Measurements from ENCODE around the gene SCN10A.

The SCN10A gene

DNA sequence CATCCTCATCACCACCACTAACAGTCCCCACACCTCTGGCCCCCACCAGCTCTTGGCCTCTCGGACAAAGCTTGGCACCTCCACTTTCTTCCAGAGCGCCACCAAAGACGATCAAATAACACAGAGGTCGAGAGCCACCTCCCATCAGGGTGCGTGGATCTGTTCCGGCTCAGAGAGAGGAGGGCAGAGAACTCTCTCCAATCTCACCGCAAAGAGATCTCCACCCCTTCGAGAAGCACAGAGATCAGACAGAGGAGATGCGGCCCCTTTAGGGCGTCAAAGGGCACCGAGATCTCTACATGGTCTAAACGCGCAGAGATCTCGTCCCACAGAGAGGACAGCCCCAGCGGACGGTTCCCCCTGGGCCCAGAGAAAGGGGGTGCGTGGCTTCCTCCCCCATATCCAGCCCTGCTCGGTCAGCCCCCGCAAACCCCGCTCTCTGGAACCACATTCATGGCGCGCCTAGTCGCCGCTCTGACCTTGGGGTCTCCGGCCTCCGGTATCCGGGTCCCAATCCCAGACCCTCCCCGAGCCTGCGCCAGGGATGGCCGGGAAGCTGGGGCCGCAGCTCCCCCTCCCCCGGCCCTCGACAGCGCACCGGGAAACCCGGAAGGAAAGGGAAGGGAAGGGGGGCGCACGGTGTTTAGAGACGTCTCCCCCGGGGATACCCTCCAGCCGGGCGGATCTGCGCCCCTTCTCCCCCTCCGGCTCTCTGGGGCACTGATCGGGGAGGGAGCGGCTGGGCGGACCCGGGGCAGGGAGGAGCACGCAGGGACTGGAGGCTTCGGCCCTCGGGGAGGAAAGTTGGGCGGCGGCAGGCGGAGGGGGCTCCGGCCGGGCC is 167.1 kb downstream of the SCN10A start:
- TF ChIP-seq, protein P1, sequence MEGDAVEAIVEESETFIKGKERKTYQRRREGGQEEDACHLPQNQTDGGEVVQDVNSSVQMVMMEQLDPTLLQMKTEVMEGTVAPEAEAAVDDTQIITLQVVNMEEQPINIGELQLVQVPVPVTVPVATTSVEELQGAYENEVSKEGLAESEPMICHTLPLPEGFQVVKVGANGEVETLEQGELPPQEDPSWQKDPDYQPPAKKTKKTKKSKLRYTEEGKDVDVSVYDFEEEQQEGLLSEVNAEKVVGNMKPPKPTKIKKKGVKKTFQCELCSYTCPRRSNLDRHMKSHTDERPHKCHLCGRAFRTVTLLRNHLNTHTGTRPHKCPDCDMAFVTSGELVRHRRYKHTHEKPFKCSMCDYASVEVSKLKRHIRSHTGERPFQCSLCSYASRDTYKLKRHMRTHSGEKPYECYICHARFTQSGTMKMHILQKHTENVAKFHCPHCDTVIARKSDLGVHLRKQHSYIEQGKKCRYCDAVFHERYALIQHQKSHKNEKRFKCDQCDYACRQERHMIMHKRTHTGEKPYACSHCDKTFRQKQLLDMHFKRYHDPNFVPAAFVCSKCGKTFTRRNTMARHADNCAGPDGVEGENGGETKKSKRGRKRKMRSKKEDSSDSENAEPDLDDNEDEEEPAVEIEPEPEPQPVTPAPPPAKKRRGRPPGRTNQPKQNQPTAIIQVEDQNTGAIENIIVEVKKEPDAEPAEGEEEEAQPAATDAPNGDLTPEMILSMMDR (IDR thresholded peaks at IDR 0.05) = no peak
- Histone ChIP-seq H3K9ac (no peak overlapping the region), H3K9me3 (ENCODE audit: control insufficient read depth, low read length) (no peaks in the 10 kb centered on the region), H2AFZ (peak overlapping the region; percentile 9), H3K36me3 (ENCODE audit: control insufficient read depth, insufficient read depth, low read length) (no peaks in the 10 kb centered on the region), H3K79me2 (no peaks in the 10 kb centered on the region), H3K4me3 (ENCODE audit: low read depth, low read length) (peak overlapping the region; percentile 20), H3K27ac (no peak overlapping the region), H3K4me2 (ENCODE audit: low read length) (peak overlapping the region; percentile 64), H3K4me1 (no peaks in the 10 kb centered on the region), H3K27me3 (ENCODE audit: control insufficient read depth, insufficient read depth, low read length) (no peaks in the 10 kb centered on the region)

DNA sequence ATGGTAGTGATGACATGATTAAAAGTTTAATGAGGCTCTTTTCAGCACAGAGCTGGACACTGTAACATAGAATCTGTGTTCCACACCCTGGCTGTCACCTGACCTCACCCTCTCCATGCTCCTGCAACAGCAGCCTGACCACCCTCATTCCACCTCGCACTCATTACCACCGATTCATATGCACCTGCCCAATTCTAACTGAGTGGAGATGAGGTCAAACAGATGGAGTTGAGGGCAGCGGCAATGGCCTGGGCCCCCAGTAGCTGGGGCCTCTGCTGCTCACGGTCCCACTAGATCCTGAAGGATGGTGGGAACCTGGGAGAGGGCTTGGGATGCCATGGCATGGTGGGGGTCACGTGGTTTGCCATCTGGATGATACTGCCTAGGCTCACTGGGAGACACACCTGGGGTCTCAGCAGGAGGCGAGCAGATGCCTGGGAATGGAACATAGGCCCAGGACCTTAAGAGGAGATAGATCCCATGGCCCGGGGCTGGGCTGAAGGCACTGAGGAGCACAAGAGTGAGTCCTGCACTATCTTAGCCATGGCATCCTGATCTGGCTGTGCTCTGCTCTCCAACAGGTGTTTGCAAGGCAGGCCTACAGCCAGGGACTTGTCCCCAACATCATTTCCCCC is 167.9 kb downstream of the SCN10A start:
- H3K36me3 ChIP-seq (ENCODE audit: control insufficient read depth, insufficient read depth, low read length) = no peaks in the 10 kb centered on the region
- TF ChIP-seq, protein P1 (IDR thresholded peaks at IDR 0.05) = no peak
- no peak overlapping the region for H3K27ac ChIP-seq
- H3K9me3 ChIP-seq (ENCODE audit: control insufficient read depth, low read length) = no peaks in the 10 kb centered on the region
- no peak overlapping the region for H2AFZ ChIP-seq
- no peak overlapping the region for H3K4me2 ChIP-seq (ENCODE audit: low read length)
- H3K4me1 ChIP-seq = no peaks in the 10 kb centered on the region
- H3K9ac ChIP-seq = no peak overlapping the region
- no peaks in the 10 kb centered on the region for H3K79me2 ChIP-seq
- no peaks in the 10 kb centered on the region for H3K27me3 ChIP-seq (ENCODE audit: control insufficient read depth, insufficient read depth, low read length)
- no peak overlapping the region for H3K4me3 ChIP-seq (ENCODE audit: low read depth, low read length)

DNA sequence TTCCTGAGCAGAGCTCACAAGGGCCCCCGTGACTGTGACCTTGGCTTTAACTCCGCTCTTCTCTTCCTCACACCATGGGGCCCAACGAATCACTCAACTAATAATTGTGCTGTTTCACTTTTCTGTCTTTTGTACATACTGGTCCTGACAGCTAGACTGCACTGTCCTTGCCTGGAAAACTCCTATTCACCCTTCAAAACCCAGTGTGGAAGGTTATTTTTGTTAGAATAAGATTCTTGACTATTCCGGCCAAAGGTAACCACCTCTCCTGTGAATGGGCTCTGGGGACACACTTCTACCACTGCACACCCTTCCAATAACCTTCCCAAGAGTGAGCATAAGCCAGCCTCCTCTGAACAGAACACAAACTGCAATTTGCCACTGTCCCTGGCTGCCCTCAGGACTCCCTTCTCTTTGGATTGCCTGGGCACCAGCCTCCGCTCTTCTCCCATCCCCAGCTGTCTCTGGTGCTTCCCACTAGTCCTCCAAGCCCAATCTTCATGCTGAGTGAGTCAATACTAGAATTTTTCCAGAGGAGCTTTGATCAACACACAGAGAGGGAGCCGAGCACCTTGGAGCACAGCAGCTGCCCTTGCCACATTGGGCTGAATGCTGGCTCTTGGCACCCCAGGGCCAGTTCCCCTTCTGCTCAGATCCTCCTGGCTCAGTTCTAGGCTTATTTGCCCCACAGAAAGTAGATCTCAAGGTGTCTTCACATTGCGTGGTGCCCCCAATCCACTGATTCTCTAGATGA is 168.6 kb downstream of the SCN10A start:
- Histone ChIP-seq H3K4me1 (no peaks in the 10 kb centered on the region), H3K4me3 (ENCODE audit: low read depth, low read length) (no peak overlapping the region), H3K79me2 (no peaks in the 10 kb centered on the region), H3K4me2 (ENCODE audit: low read length) (no peak overlapping the region), H3K27ac (no peak overlapping the region), H3K9me3 (ENCODE audit: control insufficient read depth, low read length) (no peaks in the 10 kb centered on the region), H3K9ac (no peak overlapping the region), H2AFZ (no peak overlapping the region), H3K36me3 (ENCODE audit: control insufficient read depth, insufficient read depth, low read length) (no peaks in the 10 kb centered on the region), H3K27me3 (ENCODE audit: control insufficient read depth, insufficient read depth, low read length) (no peaks in the 10 kb centered on the region)
- TF ChIP-seq, protein P1 (IDR thresholded peaks at IDR 0.05) = no peak
